ENCODE results near the gene COX5B. TPM values are rescaled to one million over a fixed set of nuclear protein-coding genes. Genes with fewer than 3 reads are reported as not detected.

The COX5B gene
- total RNA-seq, 1 experiment from 2014 or later, result 1,015 TPM

- H3K9me2 ChIP-seq (replicated peaks; ENCODE audit: low read length), result no peaks in the 10 kb centered on the region
- intact Hi-C loops (cut with micrococcal nuclease), result no loop called here
- no peak overlapping the region for H3K27ac ChIP-seq (ENCODE audit: low read length)
- peaks cover 35% of the 10 kb centered on the region for H3K79me2 ChIP-seq (ENCODE audit: low read length)
- POLR2A ChIA-PET (ENCODE audit: unreplicated experiment), result no interaction called here
- CTCF ChIA-PET, result no interaction called here
- BruUV-seq (replicated peaks), result no TSS peak
- peaks cover 4% of the 10 kb centered on the region for H3F3A ChIP-seq (ENCODE audit: low read length, unreplicated experiment)
- no peak for TF ChIP-seq EZH2 (IDR thresholded peaks at IDR 0.05; ENCODE audit: low read length, unreplicated experiment)
- TF ChIP-seq EZH2phosphoT487 (IDR thresholded peaks at IDR 0.05; ENCODE audit: borderline replicate concordance, low read length), result no peak
- no peak for TF ChIP-seq CTCF (conservative IDR thresholded peaks at IDR 0.05; ENCODE audit: low read depth, low read length)
- H3K4me1 ChIP-seq (ENCODE audit: insufficient read depth, low read length), result peaks cover 17% of the 10 kb centered on the region
- no peak overlapping the region for H3K4me3 ChIP-seq (ENCODE audit: low read length)
- H2AFZ ChIP-seq (ENCODE audit: low read length), result no peak overlapping the region
- H3K4me2 ChIP-seq (ENCODE audit: low read length), result no peak overlapping the region
- 0 out of 2 replicates have a peak, but pooled peaks cover 8% of the 10 kb centered on the region for H4K20me1 ChIP-seq (ENCODE audit: low read length)
- 0 out of 2 replicates have a peak, but pooled peaks cover under 1% of the 10 kb centered on the region for H3K9me3 ChIP-seq (ENCODE audit: low read length)
- DNase-seq (no peak), ATAC-seq (no peak)
- H3K27me3 ChIP-seq (ENCODE audit: low read length), result no peaks in the 10 kb centered on the region
- peaks cover 22% of the 10 kb centered on the region for H3K36me3 ChIP-seq (ENCODE audit: low read depth, low read length)
- H3K9ac ChIP-seq (ENCODE audit: low read length), result no peak overlapping the region
Measured at GRCh38 chr2:97659256-97660043, 13.6 kb downstream of the COX5B start.

- H3K27ac ChIP-seq (ENCODE audit: low read length), result no peak overlapping the region
- no peak for DNase-seq
- peaks cover 24% of the 10 kb centered on the region for H3K4me1 ChIP-seq (ENCODE audit: insufficient read depth, low read length)
- 0 out of 2 replicates have a peak, but pooled peaks cover 8% of the 10 kb centered on the region for H4K20me1 ChIP-seq (ENCODE audit: low read length)
- no TSS peak for BruUV-seq (replicated peaks)
- no peak overlapping the region for H3K4me2 ChIP-seq (ENCODE audit: low read length)
- H3K9ac ChIP-seq (ENCODE audit: low read length), result no peak overlapping the region
- TF ChIP-seq EZH2phosphoT487 (IDR thresholded peaks at IDR 0.05; ENCODE audit: borderline replicate concordance, low read length) (no peak), EZH2 (IDR thresholded peaks at IDR 0.05; ENCODE audit: low read length, unreplicated experiment) (no peak), CTCF (conservative IDR thresholded peaks at IDR 0.05; ENCODE audit: low read depth, low read length) (no peak)
- H3F3A ChIP-seq (ENCODE audit: low read length, unreplicated experiment), result peaks cover 4% of the 10 kb centered on the region
- ATAC-seq, result no peak
- no peaks in the 10 kb centered on the region for H3K9me2 ChIP-seq (replicated peaks; ENCODE audit: low read length)
- ChIA-PET CTCF (no interaction called here), POLR2A (ENCODE audit: unreplicated experiment) (no interaction called here)
- intact Hi-C loops (cut with micrococcal nuclease), result no loop called here
- H2AFZ ChIP-seq (ENCODE audit: low read length), result no peak overlapping the region
- H3K9me3 ChIP-seq (ENCODE audit: low read length), result no peaks in the 10 kb centered on the region
- no peak overlapping the region for H3K4me3 ChIP-seq (ENCODE audit: low read length)
- H3K36me3 ChIP-seq (ENCODE audit: low read depth, low read length), result peaks cover 20% of the 10 kb centered on the region
- H3K27me3 ChIP-seq (ENCODE audit: low read length), result no peaks in the 10 kb centered on the region
- H3K79me2 ChIP-seq (ENCODE audit: low read length), result peaks cover 35% of the 10 kb centered on the region
Measured at GRCh38 chr2:97660044-97660774, 14.3 kb downstream of the COX5B start.

Measured in PC-3 (cell line).